CD4-positive, alpha-beta T cell treated with Interferon gamma for 1 hour (primary cell): Measurements from ENCODE around the gene DDAH1.
"Not testable (repeated sequence)": the region's sequence is repeated elsewhere in the genome, so short reads cannot be mapped to it uniquely, and the experiment has no call there.

Experiments used
- DNase-seq: peaks from one replicate; pipeline ENCODE4 v3.0.0-alpha.2; 2020

Gene DDAH1

DNA sequence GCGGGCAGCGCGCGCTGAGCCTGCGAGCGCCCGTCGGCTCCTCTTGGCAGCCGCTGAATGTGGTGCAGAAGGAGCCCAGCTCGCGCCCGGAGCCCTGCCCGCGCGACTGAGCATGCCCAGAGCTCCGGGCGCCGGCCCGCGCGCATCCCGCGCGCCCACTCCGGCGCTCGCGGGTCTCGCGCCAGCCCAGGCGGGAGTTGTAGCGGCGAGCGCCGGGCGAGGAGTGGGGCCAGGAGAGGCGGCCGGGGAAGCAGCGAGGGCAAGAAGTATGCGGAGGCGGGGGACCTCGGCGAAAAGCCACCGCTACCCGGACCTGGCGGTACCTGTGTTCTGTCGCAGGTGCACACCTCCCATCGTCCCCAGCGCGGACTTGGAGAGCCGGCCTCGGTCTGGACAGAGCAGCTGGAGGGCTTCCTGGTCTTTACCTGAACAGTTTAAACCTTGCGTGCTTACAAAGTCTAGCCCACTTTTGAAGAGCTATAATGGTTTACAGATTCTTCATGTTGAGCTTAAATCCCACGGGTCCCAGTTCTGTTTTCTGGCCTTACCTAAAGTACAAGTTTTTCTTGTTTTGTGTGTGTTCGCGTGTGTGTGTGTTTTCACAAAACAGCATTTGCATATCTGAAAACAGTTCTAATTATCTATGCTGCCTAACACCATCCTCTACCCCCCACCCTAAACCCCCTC lies at the start of gene DDAH1:
Gene DDAH1, minus strand, starts transcription at position 61 of the 687 bp plus-strand sequence. CDS start 114 bp downstream, outside the sequence.
- DNase-seq: no peak

DNA sequence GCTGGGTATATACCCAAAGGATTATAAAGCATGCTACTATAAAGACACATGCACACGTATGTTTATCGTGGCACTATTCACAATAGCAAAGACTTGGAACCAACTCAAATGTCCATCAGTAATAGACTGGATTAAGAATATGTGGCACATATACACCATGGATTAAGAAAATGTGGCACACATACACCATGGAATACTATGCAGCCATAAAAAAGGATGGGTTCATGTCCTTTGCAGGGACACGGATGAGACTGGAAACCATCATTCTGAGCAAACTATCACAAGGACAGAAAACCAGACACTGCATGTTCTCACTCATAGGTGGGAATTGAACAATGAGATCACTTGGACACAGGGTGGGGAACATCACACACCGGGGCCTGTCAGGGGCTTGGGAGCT lies 49.0 kb upstream of the DDAH1 start:
- not testable (repeated sequence) for DNase-seq

GRCh38 chr1:85504417-85504816 lies 39.5 kb upstream of the DDAH1 start:
- DNase-seq: no peak

- no peak for DNase-seq
Measured at GRCh38 chr1:85502625-85503083, 37.7 kb upstream of the DDAH1 start.

GRCh38 chr1:85502171-85502570 lies 37.2 kb upstream of the DDAH1 start:
- no peak for DNase-seq

DNA sequence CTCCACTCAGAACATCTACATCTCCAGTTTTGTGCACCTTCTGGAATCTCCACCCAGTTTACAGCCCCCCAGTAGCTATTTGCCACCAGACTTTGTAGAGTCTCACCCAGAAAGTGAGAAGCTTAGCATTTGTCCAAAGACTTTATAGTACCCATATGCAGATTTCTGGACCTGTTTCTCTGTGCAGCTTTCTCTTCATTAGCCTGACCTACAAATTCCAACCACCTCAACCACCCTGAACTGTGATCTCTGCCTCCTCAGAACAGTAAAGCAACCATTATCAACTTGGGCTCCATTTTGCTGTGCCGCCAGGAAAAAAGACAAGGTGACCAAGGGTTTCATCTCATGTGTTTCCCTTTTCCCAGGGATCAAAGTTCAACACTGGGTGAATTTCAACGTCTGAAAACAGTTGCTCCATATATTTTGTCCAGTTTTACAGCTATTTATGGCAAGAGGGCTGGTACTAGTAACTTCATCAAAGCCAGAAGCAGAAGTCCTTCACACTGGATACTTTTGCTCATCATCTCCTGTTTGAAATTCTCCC lies 36.5 kb upstream of the DDAH1 start:
- no peak for DNase-seq

DNA sequence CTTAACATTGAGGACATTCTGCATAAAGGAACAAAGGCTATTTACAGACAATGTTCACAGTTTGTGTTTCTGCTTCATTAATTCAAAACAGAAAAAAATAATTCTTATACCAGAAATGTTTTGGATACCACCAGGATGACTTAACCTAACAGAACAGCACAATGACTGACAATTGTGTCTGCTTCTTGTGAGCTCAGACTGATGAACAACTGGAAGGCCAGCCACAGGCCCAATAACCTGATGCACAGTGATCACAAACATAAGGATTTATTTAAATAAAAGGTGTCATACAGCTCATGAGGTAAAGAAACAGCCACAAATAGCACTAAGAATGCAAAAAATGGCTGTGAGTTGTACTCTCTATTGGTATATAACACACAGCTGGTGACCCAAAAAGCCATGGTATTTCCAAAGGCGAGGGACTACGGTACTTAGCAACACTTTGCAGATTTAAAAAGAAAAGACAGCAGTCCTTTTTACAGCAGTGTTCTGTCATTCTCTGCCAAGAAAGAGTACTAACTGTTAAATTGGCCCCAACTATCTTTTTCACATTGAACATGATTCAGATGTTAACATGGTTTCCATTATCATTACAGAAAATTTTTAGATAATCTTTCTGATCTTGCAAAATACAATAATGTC lies 32.1 kb upstream of the DDAH1 start:
- DNase-seq: no peak

GRCh38 chr1:85495556-85495955 lies 30.6 kb upstream of the DDAH1 start:
- DNase-seq: no peak

DNA sequence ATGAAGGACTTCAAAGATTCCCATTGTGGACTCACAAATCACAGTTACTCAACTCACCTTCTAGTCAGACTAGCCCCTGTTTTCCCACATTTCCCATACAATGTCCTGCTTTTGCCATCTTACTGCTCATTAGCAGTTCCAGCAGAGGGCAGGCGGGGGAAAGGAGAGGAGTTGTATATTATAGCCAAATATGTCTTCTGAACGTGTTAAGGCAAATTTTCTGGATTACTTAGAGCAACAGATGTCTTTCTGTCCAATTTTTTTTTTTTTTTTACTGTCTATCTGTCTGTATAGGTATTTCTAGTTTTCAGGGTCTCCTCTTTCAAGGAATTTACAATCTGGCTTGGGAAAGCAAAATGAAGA lies 29.9 kb upstream of the DDAH1 start:
- no peak for DNase-seq

- no peak for DNase-seq
Measured at GRCh38 chr1:85494074-85494903, 29.3 kb upstream of the DDAH1 start.

GRCh38 chr1:85490270-85490985 lies 25.5 kb upstream of the DDAH1 start:
- no peak for DNase-seq

- DNase-seq: no peak
Measured at GRCh38 chr1:85488126-85488525, 23.2 kb upstream of the DDAH1 start.

DNA sequence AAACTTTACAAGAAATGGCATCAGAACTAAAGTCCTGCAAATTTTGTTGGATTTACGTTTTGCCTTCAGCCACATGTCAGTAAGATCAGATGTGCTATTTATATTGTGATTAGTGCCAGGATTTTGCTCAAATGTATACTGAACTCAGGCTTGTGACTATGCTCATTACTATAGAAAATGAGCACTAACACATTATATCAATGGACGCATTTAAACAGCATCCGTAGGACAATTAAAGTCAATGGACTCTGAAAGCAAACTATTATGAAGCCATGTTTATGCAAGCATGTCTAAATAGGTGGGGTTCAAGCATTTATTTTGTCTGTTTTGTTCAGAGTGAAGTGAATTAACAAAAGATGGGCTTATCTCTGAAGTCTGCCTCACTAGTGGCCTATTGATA lies 20.6 kb upstream of the DDAH1 start:
- no peak for DNase-seq

DNA sequence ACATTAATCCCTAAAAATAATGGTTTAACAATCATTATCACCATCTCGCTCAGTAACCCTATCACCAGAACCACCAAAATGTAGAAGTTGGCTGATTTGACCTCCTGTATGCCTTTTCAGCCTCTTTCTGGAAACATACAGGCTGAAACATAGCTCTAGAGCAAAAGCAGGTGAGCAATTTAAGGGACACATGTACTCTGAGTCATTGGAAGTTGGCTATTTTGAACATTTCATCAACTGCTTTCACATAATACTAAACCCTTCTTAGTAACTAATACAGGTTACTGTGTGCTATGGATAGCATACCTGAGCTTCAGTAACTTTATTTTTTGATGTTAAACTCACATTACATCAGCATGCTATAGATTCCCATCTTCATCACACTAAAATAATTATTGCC lies 19.8 kb upstream of the DDAH1 start:
- no peak for DNase-seq

GRCh38 chr1:85484264-85484663 lies 19.3 kb upstream of the DDAH1 start:
- DNase-seq: no peak

GRCh38 chr1:85481688-85482087 lies 16.7 kb upstream of the DDAH1 start:
- DNase-seq: no peak

DNA sequence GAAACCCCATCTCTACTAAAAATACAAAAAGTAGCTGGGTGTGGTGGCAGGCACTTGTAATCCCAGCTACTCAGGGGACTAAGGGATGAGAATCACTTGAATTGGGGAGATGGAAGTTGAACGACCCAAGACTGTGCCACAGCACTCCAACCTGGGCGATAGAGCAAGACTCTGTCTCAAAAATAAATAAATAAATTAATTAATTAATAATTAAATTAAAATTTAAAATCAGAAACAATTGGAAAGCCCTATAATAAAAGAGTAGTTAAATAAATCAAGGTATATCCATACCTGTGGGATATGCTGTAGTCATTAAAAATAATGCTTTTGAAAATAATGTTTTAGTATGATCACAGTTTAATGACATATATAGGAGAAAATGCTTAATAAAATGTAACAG lies 15.6 kb upstream of the DDAH1 start:
- no peak for DNase-seq

GRCh38 chr1:85479491-85479890 lies 14.5 kb upstream of the DDAH1 start:
- no peak for DNase-seq

DNA sequence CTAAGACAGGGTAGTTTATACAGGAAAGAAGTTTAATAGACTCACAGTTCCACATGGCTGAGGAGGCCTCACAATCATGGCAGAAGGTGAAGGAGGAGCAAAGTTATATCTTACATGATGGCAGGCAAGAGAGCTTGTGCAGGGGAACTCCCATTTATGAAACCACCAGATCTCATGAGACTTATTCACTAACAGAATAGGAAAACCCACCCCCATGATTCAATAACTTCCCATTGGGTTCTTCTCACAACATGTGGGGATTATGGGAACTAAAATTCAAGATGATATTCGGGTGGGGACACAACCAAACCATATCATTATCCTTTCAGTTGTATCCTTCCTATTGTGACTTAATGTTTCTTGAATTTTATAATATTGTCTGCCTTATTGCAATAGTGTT lies 13.4 kb upstream of the DDAH1 start:
- DNase-seq: no peak

DNA sequence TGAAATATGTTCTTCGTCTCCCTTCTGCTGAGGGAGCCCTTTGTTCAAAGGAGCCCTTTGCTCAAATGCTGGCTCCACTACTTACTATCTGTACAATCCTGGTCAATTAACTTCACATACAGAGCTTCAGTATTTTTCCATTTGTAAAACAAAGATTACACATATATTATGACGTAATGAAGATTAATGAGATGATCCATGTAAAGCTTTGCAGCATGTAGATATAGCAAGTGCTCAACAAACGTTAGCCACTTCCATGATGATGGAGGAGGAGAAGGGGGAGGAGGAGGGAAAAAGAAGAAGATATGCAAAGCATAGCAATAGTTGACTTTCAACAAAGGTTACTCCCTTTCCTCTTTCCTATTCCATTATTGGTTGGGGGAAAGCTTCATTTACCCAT lies 10.1 kb upstream of the DDAH1 start:
- DNase-seq: no peak

GRCh38 chr1:85473390-85473789 lies 8.4 kb upstream of the DDAH1 start:
- no peak for DNase-seq

DNA sequence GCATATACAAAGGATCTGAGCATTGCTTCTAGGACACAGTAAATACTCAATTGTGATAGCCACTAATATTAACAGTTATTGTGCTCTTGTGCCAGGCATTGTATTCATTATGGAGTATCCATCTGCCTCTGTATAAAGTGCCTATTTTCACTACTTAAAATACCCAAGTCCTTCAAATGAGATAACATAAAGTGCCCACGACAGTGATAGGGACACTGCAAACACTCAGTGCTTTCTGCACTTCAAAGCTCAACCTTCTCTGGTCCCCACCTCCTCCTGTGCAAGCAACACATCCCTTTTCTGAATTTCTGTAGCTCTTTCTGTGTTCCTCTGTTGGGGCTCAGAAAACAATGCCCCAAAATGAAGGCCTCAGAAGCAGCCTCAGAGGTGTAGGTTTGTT lies 6.6 kb upstream of the DDAH1 start:
- DNase-seq: no peak

DNA sequence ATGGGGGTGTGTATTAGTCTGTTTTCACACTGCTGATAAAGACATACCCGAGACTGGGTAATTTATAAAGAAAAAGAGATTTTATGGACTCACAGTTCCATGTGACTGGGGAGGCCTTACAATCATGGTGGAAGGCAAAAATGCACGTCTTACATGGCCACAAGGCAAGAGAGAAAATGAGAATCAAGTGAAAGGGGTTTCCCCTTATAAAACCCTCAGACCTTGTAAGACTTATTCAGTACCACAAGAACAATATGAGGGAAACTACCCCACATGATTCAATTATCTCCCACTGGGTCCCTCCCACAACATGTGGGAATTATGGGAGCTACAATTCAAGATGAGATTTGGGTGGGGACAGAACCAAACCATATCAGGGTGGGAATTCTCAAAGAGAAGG lies 5.2 kb upstream of the DDAH1 start:
- not testable (repeated sequence) for DNase-seq
